GM21526 (cell line): ENCODE data around the gene ZBTB49.

Source experiments
- ATAC-seq: cut with Tn5 transposase; IDR thresholded peaks from one replicate; pipeline ENCODE4 v1.9.1; 2021; ENCODE audit warnings: moderate library complexity; ENCODE audit not compliant: unreplicated experiment, low FRiP score

The ZBTB49 gene

DNA sequence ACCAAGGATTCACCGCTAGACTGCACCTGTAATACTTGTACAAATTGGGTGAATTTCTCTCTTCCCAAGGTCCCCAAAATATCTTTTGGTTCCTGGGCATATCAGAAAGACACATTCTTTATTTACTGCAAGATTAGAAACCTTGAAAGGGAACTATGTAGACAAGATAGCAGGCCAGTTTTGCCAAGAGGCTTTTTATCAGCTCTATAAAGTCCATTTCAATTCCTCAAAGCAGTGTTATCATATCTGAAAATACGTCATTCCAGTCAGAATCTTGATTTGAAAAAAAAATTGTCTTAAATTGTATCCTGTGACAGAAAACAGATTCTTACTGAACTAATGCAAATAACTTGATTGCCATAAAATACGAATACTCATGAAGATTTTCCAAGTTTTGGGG lies 59.8 kb downstream of the ZBTB49 start:
- ATAC-seq: no peak

GRCh38 chr4:4350909-4351308 lies 60.9 kb downstream of the ZBTB49 start:
- no peak for ATAC-seq

- no peak for ATAC-seq
Observed at GRCh38 chr4:4355302-4355701, 65.3 kb downstream of the ZBTB49 start.

DNA sequence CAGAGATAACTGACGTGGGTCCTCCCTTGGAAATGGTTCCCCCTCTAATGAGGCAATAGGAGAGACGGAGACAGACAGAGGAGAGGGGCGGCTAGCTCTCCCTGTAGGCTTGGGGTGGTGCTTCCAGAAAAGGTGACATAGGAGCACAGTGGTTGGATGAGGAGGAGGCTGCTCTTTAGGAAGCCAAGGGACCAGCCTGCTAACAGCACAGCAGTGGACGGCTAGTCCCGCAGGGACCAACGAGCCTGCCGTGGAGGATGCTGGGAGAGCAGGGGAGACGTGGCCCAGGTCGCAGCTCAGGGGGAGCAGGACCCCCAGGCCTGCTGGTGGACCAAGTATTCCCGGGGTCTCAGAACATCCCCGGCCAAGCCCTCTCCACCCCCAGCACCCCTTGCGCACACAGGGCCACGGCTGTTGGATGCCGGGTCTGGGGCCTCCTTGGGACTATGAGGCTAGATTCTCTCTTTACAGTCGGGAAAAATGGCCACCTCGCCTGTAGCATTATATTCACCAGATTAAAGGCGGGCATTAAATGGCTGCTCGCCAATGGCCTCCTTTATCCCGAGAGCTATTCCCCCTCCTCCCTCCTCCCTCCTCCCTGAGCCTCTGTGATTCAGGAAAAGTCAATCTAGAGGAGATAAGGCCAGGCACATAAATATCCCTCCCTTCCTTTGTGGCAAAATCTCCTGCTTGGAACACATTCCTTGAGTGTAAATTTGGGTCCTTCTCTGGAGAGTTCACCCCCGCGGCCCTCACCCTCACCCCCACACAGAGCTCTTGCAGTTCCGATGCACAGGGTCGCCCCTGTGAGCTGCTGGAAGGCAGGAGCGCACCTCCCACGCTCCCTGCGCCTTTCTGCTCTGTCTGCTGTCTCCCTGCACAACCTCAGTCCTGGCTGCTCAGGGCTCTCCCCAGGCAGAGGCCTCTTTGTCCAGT lies 66.3 kb downstream of the ZBTB49 start:
- no peak for ATAC-seq

DNA sequence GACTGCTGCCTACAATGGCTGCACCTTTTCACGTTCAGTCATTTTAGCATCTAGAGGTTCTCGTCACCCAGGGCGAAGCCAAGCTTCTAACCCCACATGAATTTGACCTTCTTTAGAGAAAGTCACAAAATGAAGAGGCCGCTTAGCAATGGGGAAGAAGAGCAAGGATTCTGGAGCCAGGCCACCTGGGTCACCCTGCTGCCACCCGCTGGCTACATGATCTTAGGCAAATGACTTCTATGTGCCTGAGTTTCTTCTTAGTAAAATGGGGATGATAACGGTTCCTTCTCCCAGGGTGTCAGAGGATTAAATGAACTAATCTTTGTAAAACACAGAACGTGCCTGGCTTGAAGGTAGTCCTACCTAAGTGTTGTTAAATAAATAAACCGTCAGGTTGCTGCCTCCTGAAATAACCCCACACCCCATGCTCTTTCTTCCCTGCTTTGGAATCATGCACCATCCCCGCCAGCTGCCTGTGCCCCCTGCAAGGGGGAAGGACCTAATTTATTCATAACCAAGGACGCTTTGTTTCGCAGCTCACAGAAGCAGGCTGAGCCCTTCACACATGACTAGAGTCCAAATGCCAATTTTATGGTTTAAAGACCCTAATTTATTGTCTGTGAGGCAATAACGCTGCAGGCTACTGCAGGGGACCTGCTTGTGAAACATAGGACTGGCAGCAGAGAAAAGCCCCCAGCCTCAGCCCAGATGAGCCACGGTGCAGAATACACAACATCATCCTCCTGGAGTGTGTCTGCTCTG lies 68.2 kb downstream of the ZBTB49 start:
- ATAC-seq: no peak

DNA sequence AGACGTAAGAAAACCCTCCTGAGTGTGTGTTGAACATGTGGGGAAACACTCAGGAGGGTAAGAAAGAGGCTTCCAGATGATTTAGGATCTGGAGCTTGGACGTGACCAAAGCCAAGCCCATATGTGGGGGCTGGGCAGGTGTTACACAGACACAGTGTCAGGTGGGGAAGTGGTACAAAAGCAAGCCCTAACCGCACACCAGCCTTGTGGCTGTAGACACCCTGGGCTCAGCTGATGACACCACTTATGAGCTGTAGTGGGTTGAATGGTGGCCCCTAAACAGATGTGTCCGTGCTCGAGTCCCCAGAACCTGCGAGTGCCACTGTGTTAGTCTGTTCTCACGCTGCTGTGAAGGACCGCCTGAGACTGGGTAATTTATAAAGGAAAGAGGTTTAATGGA lies 71.8 kb downstream of the ZBTB49 start:
- ATAC-seq: no peak

GRCh38 chr4:4362991-4363697 lies 73.1 kb downstream of the ZBTB49 start:
- no peak for ATAC-seq

GRCh38 chr4:4364061-4364460 lies 74.0 kb downstream of the ZBTB49 start:
- ATAC-seq: no peak

DNA sequence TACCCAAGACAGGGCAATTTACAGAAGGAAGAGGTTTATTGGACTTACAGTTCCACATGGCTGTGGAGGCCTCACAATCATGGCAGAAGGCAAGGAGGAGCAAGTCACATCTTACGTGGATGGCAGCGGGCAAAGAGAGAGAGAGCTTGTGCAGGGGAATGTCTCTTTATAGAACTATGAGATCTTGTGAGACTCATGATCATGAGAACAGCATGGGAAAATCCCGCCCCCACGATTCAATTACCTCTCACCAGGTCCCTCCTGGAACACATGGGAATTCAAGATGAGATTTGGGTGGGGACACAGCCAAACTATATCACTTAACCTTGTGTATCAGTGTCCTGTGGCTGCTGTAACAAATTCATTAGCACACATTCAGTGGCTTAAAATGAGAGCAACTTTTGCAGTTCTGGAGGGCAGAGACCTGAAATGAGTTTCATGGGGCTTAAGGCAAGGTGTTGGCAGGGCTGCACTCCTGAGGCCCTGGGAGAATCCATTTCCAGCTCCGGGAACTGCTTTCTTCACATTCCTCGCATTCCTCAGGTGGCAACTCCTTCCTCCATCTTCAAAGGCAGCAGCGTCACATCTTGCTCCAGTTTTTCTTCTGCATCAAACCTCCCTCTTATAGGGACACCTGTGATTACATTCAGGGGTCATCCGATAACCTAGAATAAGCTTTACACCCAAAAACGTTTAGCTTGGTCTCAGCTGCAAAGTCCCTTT lies 74.6 kb downstream of the ZBTB49 start:
- ATAC-seq: no peak

GRCh38 chr4:4368809-4369580 lies 78.9 kb downstream of the ZBTB49 start:
- no peak for ATAC-seq
